Neural cell (in vitro differentiated cells): Measurements from ENCODE around the gene ADORA1. TPM values are rescaled to one million over a fixed set of nuclear protein-coding genes. Genes with fewer than 3 reads are reported as not detected.

Experiments
- H2AFZ ChIP-seq: fragments of 200-600, 300-800 bp; sonication (generic), shearing (Covaris generic); 2 replicates; pipeline ENCODE4 v1.6.0; 2014; ENCODE audit warnings: low read depth, mild to moderate bottlenecking, antibody characterized with exemption, low read length, moderate library complexity
- H3F3A ChIP-seq: fragments of 200-600 bp; shearing (Covaris generic); 2 replicates; pipeline ENCODE4 v1.6.1; 2016; ENCODE audit warnings: mild to moderate bottlenecking, moderate library complexity, mixed read lengths, antibody characterized with exemption, low read length; ENCODE audit not compliant: insufficient read depth, poor library complexity, severe bottlenecking
- H3K27ac ChIP-seq: fragments of 200-600, 300-800 bp; sonication (generic), shearing (Covaris generic); 2 replicates; pipeline ENCODE4 v1.5.1; 2014; ENCODE audit warnings: mild to moderate bottlenecking, low read length, moderate library complexity
- H3K27me3 ChIP-seq: fragments of 300-800, 200-600 bp; sonication (generic), shearing (Covaris generic); 2 replicates; pipeline ENCODE4 v1.6.0; 2014; ENCODE audit warnings: mild to moderate bottlenecking, low read depth, low read length, moderate library complexity; ENCODE audit not compliant: insufficient read depth
- H3K36me3 ChIP-seq: fragments of 300-800, 200-600 bp; sonication (generic), shearing (Covaris generic); 2 replicates; pipeline ENCODE4 v1.5.1; 2014; ENCODE audit warnings: mild to moderate bottlenecking, antibody characterized with exemption, low read length, moderate library complexity; ENCODE audit not compliant: insufficient read depth
- H3K4me2 ChIP-seq: fragments of 300-800, 200-600 bp; sonication (generic), shearing (Covaris generic); 2 replicates; pipeline ENCODE4 v1.6.0; 2014; ENCODE audit warnings: mild to moderate bottlenecking, low read length
- H3K4me3 ChIP-seq: fragments of 300-800, 200-600 bp; sonication (generic), shearing (Covaris generic); 2 replicates; pipeline ENCODE4 v1.5.1; 2014; ENCODE audit warnings: mild to moderate bottlenecking, low read length, moderate library complexity
- H3K79me2 ChIP-seq: fragments of 200-600 bp; shearing (Covaris generic); replicated peaks from 2 replicates; pipeline ENCODE4 v1.6.0; 2014; ENCODE audit warnings: mild to moderate bottlenecking, low read length, moderate library complexity; ENCODE audit not compliant: insufficient read depth
- H3K9ac ChIP-seq: fragments of 300-800, 200-600 bp; sonication (generic), shearing (Covaris generic); 2 replicates; pipeline ENCODE4 v1.6.1; 2016; ENCODE audit warnings: mild to moderate bottlenecking, low read length, mixed read lengths
- H3K9me2 ChIP-seq: fragments of 200-600 bp; shearing (Covaris generic); 2 replicates; pipeline ENCODE4 v1.6.1; 2016; ENCODE audit warnings: mild to moderate bottlenecking, low read length, mixed read lengths; ENCODE audit not compliant: insufficient read depth
- H3K9me3 ChIP-seq: fragments of 200-600, 300-800 bp; sonication (generic), shearing (Covaris generic); 2 replicates; pipeline ENCODE4 v1.6.1; 2016; ENCODE audit warnings: mild to moderate bottlenecking, mixed run types, low read length, moderate library complexity, mixed read lengths
- H4K20me1 ChIP-seq: fragments of 200-600 bp; shearing (Covaris generic); 2 replicates; pipeline ENCODE4 v1.6.1; 2016; ENCODE audit warnings: mild to moderate bottlenecking, mixed run types; ENCODE audit not compliant: insufficient read depth
- EP300 ChIP-seq: fragments of 450-650 bp; conservative IDR thresholded peaks from 2 replicates; pipeline ENCODE4 v1.6.1; 2014; ENCODE audit warnings: antibody characterized with exemption, mild to moderate bottlenecking, moderate library complexity; ENCODE audit not compliant: poor library complexity, severe bottlenecking
- EZH2 ChIP-seq: fragments of 200-600, 300-800 bp; shearing (Covaris generic), sonication (generic); IDR thresholded peaks from 2 replicates; pipeline ENCODE4 v1.6.1; 2014; ENCODE audit warnings: antibody characterized with exemption, low read length, borderline replicate concordance, mild to moderate bottlenecking; ENCODE audit not compliant: insufficient read depth, poor library complexity, severe bottlenecking
- MXI1 ChIP-seq: fragments of 450-650 bp; conservative IDR thresholded peaks from 2 replicates; pipeline ENCODE4 v1.6.1; 2014; ENCODE audit warnings: antibody characterized with exemption, mild to moderate bottlenecking; ENCODE audit not compliant: poor library complexity, severe bottlenecking
- POLR2AphosphoS5 ChIP-seq: IDR thresholded peaks from 2 replicates; pipeline ENCODE4 v1.6.1; 2012
- RAD21 ChIP-seq: fragments of 450-650 bp; conservative IDR thresholded peaks from 2 replicates; pipeline ENCODE4 v1.6.1; 2014; ENCODE audit warnings: antibody characterized with exemption, mild to moderate bottlenecking, moderate library complexity
- REST ChIP-seq: IDR thresholded peaks from 2 replicates; pipeline ENCODE4 v1.6.1; 2012; ENCODE audit warnings: borderline replicate concordance
- SMC3 ChIP-seq: fragments of 450-650 bp; conservative IDR thresholded peaks from 2 replicates; pipeline ENCODE4 v1.6.1; 2014; ENCODE audit warnings: antibody characterized with exemption, mild to moderate bottlenecking, moderate library complexity; ENCODE audit not compliant: poor library complexity
- TAF1 ChIP-seq: IDR thresholded peaks from 2 replicates; pipeline ENCODE4 v1.6.1; 2012; ENCODE audit warnings: low read depth
- polyA plus RNA-seq: library from polyadenylated mRNA; depleted of rRNA; stranded (reverse); fragments of >200 nt; gene quantifications from 2 replicates; pipeline ENCODE4 v1.2.3, GENCODE V29; 2014
- TF ChIP-seq, protein P1 (sequence below): fragments of 450-650 bp; IDR thresholded peaks from 2 replicates; pipeline ENCODE4 v1.5.1; 2014; ENCODE audit warnings: antibody characterized with exemption, mild to moderate bottlenecking, moderate library complexity; ENCODE audit not compliant: poor library complexity, severe bottlenecking

Gene ADORA1
- polyA plus RNA-seq, 1 donor from 2014 or later, result 7.2 TPM

- Histone ChIP-seq H3K4me3 (no peak overlapping the region), H3K9me2 (no peaks in the 10 kb centered on the region), H3F3A (no peaks in the 10 kb centered on the region), H4K20me1 (no peaks in the 10 kb centered on the region), H3K27me3 (no peaks in the 10 kb centered on the region), H3K9me3 (peaks cover 6% of the 10 kb centered on the region), H3K36me3 (no peaks in the 10 kb centered on the region), H3K27ac (no peak overlapping the region), H2AFZ (no peak overlapping the region), H3K79me2 (no peaks in the 10 kb centered on the region), H3K4me2 (no peak overlapping the region), H3K9ac (no peak overlapping the region)
- TF ChIP-seq RAD21 (no peak), EZH2 (no peak), TAF1 (no peak), SMC3 (no peak), EP300 (no peak), MXI1 (no peak), REST (no peak), POLR2AphosphoS5 (no peak)
- TF ChIP-seq, protein P1, sequence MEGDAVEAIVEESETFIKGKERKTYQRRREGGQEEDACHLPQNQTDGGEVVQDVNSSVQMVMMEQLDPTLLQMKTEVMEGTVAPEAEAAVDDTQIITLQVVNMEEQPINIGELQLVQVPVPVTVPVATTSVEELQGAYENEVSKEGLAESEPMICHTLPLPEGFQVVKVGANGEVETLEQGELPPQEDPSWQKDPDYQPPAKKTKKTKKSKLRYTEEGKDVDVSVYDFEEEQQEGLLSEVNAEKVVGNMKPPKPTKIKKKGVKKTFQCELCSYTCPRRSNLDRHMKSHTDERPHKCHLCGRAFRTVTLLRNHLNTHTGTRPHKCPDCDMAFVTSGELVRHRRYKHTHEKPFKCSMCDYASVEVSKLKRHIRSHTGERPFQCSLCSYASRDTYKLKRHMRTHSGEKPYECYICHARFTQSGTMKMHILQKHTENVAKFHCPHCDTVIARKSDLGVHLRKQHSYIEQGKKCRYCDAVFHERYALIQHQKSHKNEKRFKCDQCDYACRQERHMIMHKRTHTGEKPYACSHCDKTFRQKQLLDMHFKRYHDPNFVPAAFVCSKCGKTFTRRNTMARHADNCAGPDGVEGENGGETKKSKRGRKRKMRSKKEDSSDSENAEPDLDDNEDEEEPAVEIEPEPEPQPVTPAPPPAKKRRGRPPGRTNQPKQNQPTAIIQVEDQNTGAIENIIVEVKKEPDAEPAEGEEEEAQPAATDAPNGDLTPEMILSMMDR, result no peak
These were observed 36.9 kb upstream of the ADORA1 start for GRCh38 chr1:203090421-203091198.

GRCh38 chr1:203091199-203091477 lies 36.4 kb upstream of the ADORA1 start:
- Histone ChIP-seq H3K9me2 (no peaks in the 10 kb centered on the region), H3F3A (no peaks in the 10 kb centered on the region), H3K79me2 (no peaks in the 10 kb centered on the region), H3K4me3 (no peak overlapping the region), H3K4me2 (no peak overlapping the region), H3K9ac (no peak overlapping the region), H3K27me3 (no peaks in the 10 kb centered on the region), H3K27ac (no peak overlapping the region), H3K36me3 (no peaks in the 10 kb centered on the region), H2AFZ (no peak overlapping the region), H3K9me3 (peaks cover 6% of the 10 kb centered on the region), H4K20me1 (no peaks in the 10 kb centered on the region)
- TF ChIP-seq, protein P1, result no peak
- TF ChIP-seq REST (no peak), RAD21 (no peak), EP300 (no peak), MXI1 (no peak), POLR2AphosphoS5 (no peak), EZH2 (no peak), TAF1 (no peak), SMC3 (no peak)
